HepG2 (cell line): ENCODE results near the gene MIEF1. TPM values are rescaled to one million over a fixed set of nuclear protein-coding genes. Genes with fewer than 3 reads are reported as not detected.

ENCODE experiments used
- ATF2 ChIP-seq: sonication (generic); formaldehyde crosslinking; IDR thresholded peaks from 2 replicates; pipeline ENCODE4 v1.4.0; 2020; ENCODE audit warnings: missing genetic modification reagents
- ERF ChIP-seq: IDR thresholded peaks from 2 replicates; pipeline ENCODE4 v1.6.1; 2018; ENCODE audit warnings: missing biosample characterization, missing genetic modification reagents
- FLYWCH1 ChIP-seq: sonication (generic); formaldehyde crosslinking; IDR thresholded peaks from 2 replicates; pipeline ENCODE4 v1.8.1; 2023; ENCODE audit warnings: mild to moderate bottlenecking, missing genetic modification reagents
- JUN ChIP-seq: sonication (generic); formaldehyde crosslinking; IDR thresholded peaks from 2 replicates; pipeline ENCODE4 v1.4.0; 2020; ENCODE audit warnings: mild to moderate bottlenecking, missing genetic modification reagents
- NR2C2 ChIP-seq: sonication (generic); formaldehyde crosslinking; IDR thresholded peaks from 2 replicates; pipeline ENCODE4 v1.4.0; 2020; ENCODE audit warnings: missing genetic modification reagents, mild to moderate bottlenecking, moderate library complexity, borderline replicate concordance
- SETDB1 ChIP-seq: sonication (generic); formaldehyde crosslinking; IDR thresholded peaks from 2 replicates; pipeline ENCODE4 v1.5.1; 2020; ENCODE audit warnings: missing genetic modification reagents, mild to moderate bottlenecking, borderline replicate concordance
- SP1 ChIP-seq, 2 experiments: fragments of 450-650 bp in 1 of 2; sonication (generic) in 1 of 2; formaldehyde crosslinking in 1 of 2; IDR thresholded peaks; 2 replicates each; pipeline versions ENCODE4 v1.4.0 to v1.6.1; 2016 to 2020; ENCODE audit warnings: missing genetic modification reagents in 1 of 2
- SYNCRIP ChIP-seq: fragments of 200-400 bp; formaldehyde crosslinking; IDR thresholded peaks from 2 replicates; pipeline ENCODE4 v1.6.1; 2018; ENCODE audit warnings: mild to moderate bottlenecking, low read depth, low read length; ENCODE audit not compliant: insufficient read depth
- YEATS4 ChIP-seq: sonication (generic); formaldehyde crosslinking; IDR thresholded peaks from 2 replicates; pipeline ENCODE4 v1.4.0; 2020; ENCODE audit warnings: missing genetic modification reagents, borderline replicate concordance
- ZGPAT ChIP-seq: IDR thresholded peaks from 2 replicates; pipeline ENCODE4 v1.6.1; 2016; ENCODE audit warnings: mild to moderate bottlenecking
- ZNF264 ChIP-seq: sonication (generic); formaldehyde crosslinking; IDR thresholded peaks from 2 replicates; pipeline ENCODE4 v1.4.0; 2020; ENCODE audit warnings: missing genetic modification reagents
- polyA plus RNA-seq, 8 experiments: library from polyadenylated mRNA; depleted of rRNA in 3 of 8; stranded (reverse) in 7 of 8; unstranded in 1 of 8; fragments of >200 nt; fragmentation: Illumina TruSeq in 4 of 8; extraction: Trizol in 4 of 8; gene quantifications; 2 replicates each; pipeline versions ENCODE4 v1.2.1 to v1.2.3, GENCODE V29; 2011 to 2016; ENCODE audit warnings: low read depth in 4 of 8, missing spikeins in 1 of 8, mixed read lengths in 1 of 8; ENCODE audit not compliant: insufficient read depth in 1 of 8
- total RNA-seq, 5 experiments: library from RNA; depleted of rRNA; stranded (reverse); fragments of >200 nt; fragmentation: Illumina TruSeq; extraction: Trizol; gene quantifications; 2 replicates each; pipeline ENCODE4 v1.2.3, GENCODE V29; 2016; ENCODE audit warnings: low read depth in 1 of 5
- TF ChIP-seq, protein P1 (sequence below): conservative IDR thresholded peaks from 2 replicates; pipeline ENCODE4 v1.6.1; 2018; ENCODE audit warnings: missing genetic modification reagents
- TF ChIP-seq, protein P2 (sequence below), 2 experiments: fragments of 450-650 bp in 1 of 2; sonication (generic) in 1 of 2; formaldehyde crosslinking in 1 of 2; IDR thresholded peaks; 2 replicates each; pipeline versions ENCODE4 v1.6.1 to v1.8.0; 2016 to 2022; ENCODE audit warnings: antibody characterized with exemption in 1 of 2, mild to moderate bottlenecking in 1 of 2, missing genetic modification reagents in 1 of 2

MIEF1 gene
- total and polyA plus RNA-seq, 2 of the 13 experiments (the other 11 are each of a cell fraction or from before 2014, with no cell fraction given): 21.7 to 34.8 TPM

GRCh38 chr22:39502109-39502788 is at the start of gene MIEF1 (continued):
- TF ChIP-seq, protein P1, sequence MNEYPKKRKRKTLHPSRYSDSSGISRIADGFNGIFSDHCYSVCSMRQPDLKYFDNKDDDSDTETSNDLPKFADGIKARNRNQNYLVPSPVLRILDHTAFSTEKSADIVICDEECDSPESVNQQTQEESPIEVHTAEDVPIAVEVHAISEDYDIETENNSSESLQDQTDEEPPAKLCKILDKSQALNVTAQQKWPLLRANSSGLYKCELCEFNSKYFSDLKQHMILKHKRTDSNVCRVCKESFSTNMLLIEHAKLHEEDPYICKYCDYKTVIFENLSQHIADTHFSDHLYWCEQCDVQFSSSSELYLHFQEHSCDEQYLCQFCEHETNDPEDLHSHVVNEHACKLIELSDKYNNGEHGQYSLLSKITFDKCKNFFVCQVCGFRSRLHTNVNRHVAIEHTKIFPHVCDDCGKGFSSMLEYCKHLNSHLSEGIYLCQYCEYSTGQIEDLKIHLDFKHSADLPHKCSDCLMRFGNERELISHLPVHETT (CRISPR knock-in tag): peak; percentile 86; the same call in 1 of the 2 replicates
- TF ChIP-seq ZGPAT (CRISPR knock-in tag): peak; percentile 88
- no peak for TF ChIP-seq FLYWCH1 (CRISPR knock-in tag)
- TF ChIP-seq, protein P2, sequence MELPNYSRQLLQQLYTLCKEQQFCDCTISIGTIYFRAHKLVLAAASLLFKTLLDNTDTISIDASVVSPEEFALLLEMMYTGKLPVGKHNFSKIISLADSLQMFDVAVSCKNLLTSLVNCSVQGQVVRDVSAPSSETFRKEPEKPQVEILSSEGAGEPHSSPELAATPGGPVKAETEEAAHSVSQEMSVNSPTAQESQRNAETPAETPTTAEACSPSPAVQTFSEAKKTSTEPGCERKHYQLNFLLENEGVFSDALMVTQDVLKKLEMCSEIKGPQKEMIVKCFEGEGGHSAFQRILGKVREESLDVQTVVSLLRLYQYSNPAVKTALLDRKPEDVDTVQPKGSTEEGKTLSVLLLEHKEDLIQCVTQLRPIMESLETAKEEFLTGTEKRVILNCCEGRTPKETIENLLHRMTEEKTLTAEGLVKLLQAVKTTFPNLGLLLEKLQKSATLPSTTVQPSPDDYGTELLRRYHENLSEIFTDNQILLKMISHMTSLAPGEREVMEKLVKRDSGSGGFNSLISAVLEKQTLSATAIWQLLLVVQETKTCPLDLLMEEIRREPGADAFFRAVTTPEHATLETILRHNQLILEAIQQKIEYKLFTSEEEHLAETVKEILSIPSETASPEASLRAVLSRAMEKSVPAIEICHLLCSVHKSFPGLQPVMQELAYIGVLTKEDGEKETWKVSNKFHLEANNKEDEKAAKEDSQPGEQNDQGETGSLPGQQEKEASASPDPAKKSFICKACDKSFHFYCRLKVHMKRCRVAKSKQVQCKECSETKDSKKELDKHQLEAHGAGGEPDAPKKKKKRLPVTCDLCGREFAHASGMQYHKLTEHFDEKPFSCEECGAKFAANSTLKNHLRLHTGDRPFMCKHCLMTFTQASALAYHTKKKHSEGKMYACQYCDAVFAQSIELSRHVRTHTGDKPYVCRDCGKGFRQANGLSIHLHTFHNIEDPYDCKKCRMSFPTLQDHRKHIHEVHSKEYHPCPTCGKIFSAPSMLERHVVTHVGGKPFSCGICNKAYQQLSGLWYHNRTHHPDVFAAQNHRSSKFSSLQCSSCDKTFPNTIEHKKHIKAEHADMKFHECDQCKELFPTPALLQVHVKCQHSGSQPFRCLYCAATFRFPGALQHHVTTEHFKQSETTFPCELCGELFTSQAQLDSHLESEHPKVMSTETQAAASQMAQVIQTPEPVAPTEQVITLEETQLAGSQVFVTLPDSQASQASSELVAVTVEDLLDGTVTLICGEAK (IDR thresholded peaks at IDR 0.05): peak; percentile 76
- TF ChIP-seq, protein P2 (CRISPR knock-in tag; IDR thresholded peaks at IDR 0.05): peak; percentile 46; the same call in 1 of the 2 replicates
- no peak for TF ChIP-seq ZNF264
- peak; percentile 31; the same call in 1 of the 2 replicates for TF ChIP-seq ATF2 (CRISPR knock-in tag)
- peak; percentile 99 for TF ChIP-seq NR2C2 (CRISPR knock-in tag)
- no peak for TF ChIP-seq SYNCRIP
- TF ChIP-seq YEATS4 (CRISPR knock-in tag): peak; percentile 89
- no peak for TF ChIP-seq JUN (CRISPR knock-in tag)
- TF ChIP-seq SP1 (IDR thresholded peaks at IDR 0.05): no peak
- peak; percentile 85 for TF ChIP-seq SP1 (CRISPR knock-in tag; IDR thresholded peaks at IDR 0.05)
- TF ChIP-seq ERF (CRISPR knock-in tag): peak; percentile 94
- no peak for TF ChIP-seq SETDB1 (CRISPR knock-in tag)
